ENCODE data around the gene ZNF558.

ZNF558 gene

DNA sequence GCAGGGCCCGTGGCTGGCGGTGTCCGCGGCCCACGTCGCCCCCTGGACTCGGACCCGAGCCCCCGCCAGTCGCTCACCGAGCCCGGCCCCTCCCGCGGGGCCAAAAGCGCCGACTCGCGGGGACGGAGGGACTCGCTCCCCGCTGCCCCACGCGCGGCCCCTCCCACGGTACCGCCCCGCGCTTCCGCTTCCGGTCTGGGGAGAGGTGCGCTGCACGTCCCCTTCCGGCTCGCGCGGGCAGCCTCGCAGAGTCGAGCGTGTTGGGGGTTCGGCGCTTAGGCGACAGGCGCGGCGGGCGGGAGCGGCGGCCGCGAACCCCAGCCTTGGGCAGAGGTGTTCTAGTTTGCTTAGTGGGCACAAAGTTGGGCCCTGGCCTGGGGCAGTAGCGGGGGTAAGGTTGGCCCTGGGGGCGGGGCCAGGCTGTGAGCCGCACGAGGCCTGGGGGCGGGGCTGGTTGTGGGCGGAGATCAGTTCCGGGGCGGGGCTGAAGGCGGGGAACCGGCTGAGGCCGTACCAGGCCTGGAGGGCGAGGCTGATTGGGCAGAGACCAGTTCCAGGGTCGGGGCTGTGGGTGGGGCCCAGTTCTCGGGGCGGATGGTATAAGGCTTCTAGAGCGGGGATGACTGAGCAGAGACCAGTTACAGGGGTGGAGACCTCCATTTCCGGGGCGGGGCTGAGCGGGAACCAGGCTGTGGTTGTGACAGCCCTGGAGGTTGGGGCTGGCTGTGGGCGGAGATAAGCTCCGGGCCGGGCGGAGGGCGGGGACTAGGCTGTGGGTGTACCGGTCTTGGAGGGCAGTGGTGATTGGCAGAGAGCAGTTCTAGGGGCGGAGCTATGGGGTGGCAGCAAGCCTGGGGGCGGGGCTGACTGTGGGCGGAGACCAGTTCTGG is at the start of gene ZNF558, which contains the start of gene MBD3L1:
ZNF558 (minus strand) TSS at position 173 of the 890 bp plus-strand sequence. CDS start 9,645 bp downstream, outside the sequence.
MBD3L1 (plus strand) TSS at position 246 of the 890 bp plus-strand sequence. CDS start 10,302 bp downstream, outside the sequence.
- peak; percentile 66 for DNase-seq

GRCh38 chr19:8881512-8881911 is 49.4 kb upstream of the ZNF558 start:
- DNase-seq, result no peak

- no peak for DNase-seq
Measured at GRCh38 chr19:8880868-8881488, 48.9 kb upstream of the ZNF558 start.

- no peak for DNase-seq
Measured at GRCh38 chr19:8877854-8878705, 46.0 kb upstream of the ZNF558 start.

GRCh38 chr19:8866344-8866743 is 34.2 kb upstream of the ZNF558 start:
- DNase-seq, result no peak

GRCh38 chr19:8858260-8858659 is 26.2 kb upstream of the ZNF558 start:
- no peak for DNase-seq

- DNase-seq, result no peak
Measured at GRCh38 chr19:8850488-8850887, 18.4 kb upstream of the ZNF558 start.

DNA sequence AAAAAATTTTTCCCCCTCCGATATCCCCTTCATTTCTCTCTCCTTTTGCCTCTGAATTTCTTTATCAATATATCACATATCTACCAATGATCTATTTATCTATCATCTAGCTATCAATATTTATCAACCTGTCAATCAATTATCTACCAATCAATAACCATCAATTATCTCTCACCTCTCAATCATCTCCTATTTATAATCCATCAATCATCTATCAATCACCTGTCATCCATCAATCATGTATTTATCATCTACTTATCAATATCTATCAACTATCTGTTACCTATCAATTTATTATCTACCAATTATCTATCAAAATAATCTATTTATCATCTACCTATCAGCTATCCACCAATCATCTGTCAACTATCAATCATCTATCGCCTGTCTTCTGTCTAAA is 17.1 kb upstream of the ZNF558 start:
- no peak for DNase-seq

- no peak for DNase-seq
Measured at GRCh38 chr19:8846819-8847218, 14.7 kb upstream of the ZNF558 start.

GRCh38 chr19:8840708-8841107 is 8.6 kb upstream of the ZNF558 start:
- DNase-seq, result no peak

DNA sequence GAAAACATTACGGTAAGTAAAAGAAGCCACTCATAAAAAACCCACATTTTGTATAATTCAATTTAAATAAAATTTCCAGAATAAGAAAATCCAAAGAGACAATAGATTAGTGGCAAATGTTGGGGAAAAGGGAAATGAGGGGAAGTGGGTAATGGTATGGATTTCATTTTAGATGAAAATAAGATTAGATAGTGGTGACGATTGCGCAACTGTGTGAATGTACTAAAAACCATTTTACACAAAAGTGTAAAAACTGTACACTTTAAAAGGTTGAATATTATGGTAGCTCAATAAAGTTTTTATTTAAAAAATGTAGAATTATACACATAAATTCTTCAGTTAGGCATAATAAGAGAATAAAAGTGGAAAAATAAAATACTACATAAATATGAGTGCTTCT is 3.8 kb upstream of the ZNF558 start:
- no peak for DNase-seq

DNA sequence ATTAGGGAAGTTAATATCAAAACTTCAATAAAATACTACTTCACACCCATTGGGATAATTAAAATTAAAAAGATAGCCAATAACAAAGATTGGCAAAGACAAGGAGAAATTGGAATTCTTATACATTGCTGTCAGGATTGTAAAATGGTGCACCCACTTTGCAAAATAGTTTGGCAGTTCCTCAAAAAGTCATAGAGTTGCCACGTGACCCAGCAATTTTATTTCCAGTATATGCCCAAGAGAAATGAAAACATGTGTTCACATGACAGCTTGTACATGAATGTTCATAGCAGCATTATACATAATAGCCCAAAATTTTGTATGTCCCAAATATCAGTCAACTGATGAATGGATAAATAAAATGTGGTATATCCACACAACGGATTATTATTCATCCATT is 3.3 kb upstream of the ZNF558 start:
- no peak for DNase-seq

DNA sequence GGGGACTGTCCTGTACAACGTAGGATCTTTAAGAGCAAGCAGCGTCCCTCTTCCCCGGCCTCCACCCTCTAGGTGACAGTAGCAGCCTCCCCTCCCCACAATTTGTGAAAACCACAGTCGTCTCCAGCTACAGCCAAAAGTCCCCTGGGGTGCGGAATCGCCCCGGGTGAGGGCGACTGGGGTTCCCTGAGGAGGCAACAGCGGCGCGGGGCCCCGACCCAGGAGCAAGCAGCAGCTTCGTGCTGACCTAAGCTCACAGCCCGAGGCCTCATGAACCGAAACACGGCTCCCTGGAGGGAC is 322 bp downstream of the ZNF558 start:
- DNase-seq, result no peak

DNA sequence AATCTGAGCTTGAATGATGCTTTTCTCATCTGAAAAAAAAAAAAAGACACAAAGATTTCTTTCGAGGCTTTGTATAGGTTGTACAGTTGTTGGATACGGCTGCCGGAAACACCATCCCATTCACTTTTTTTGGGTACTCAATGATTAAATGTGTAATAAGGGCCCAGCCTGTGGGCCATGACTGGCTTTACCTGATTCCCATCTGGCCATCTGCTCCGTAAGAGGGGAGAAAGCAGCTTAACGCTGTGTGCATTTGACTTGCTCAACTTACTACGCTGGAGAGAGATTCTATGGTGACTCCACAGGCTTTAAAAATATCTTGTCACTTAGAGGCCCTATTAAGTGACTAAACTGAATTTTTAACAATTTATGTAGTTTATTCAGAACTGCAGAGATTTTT is 731 bp downstream of the ZNF558 start:
- no peak for DNase-seq

- no peak for DNase-seq
Measured at GRCh38 chr19:8827277-8827676, 4.8 kb downstream of the ZNF558 start.

GRCh38 chr19:8826371-8826770 is 5.7 kb downstream of the ZNF558 start:
- no peak for DNase-seq

- DNase-seq, result no peak
Measured at GRCh38 chr19:8821748-8822241, 10.3 kb downstream of the ZNF558 start.

DNA sequence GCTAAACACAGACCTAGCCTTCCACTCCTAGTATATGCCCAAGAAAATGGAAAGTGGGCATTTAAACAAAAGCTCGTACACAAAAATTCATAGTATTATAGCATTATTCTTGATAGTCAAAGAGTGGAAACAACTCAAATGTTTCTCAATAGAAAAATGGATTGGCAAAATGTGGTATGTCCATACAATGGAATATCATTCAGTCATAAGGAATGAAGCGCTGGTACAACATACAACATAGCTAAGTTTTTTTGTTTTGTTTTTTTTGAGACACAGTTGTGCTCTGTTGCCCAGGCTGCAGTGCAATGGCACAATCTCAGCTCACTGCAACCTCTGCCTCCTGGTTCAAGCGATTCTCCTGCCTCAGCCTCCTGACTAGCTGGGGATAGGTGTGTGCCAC is 11.9 kb downstream of the ZNF558 start:
- DNase-seq, result no peak

DNA sequence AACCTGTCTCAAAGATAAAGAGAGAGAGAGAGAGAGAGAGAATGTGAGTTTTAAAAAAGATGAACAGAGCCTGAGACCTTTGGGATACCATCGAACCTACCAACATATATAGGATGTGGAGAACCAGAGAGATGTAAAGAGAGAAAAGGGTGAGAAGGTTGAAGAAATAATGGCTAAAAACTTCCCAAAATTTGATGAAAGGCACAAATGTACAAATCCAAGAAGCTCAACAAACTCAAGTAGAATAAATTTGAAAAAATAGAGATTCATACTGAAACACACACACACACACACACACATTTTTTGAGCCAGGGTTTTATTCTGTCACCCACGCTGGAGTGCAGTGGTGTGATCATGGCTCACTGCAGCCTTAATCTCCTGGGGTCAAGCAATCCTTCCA is 16.3 kb downstream of the ZNF558 start:
- no peak for DNase-seq

- no peak for DNase-seq
Measured at GRCh38 chr19:8814176-8814575, 17.9 kb downstream of the ZNF558 start.

- no peak for DNase-seq
Measured at GRCh38 chr19:8811315-8812172, 20.6 kb downstream of the ZNF558 start.

DNA sequence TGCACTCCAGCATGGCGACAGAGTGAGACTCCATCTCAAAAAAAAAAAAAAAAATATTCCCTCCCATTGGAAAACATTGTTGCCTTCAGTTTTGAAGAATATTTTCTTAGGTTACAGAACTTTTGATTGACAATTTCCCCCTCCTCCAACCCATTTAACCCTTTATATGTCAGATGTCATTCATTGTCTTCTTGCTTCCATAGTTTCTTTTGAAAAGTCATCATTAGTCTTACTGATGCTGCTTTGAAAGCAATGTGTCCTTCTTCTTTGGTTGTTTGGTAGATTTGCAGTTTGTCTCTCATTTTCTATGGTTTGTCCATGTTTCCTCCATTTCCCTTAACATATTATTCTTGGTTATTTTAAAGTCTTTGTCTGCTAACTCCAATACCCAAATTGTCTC is 25.4 kb downstream of the ZNF558 start:
- DNase-seq, result no peak
